ENCODE data around the gene CRNN. TPM values are rescaled to one million over a fixed set of nuclear protein-coding genes. Genes with fewer than 3 reads are reported as not detected.
A peak's percentile ranks its signal among the peaks of the same experiment; 100 is the strongest.

The CRNN gene
- total and polyA plus RNA-seq, 2 experiments from 2014 or later: not detected

- H3K4me2 ChIP-seq: no peak overlapping the region
- H3K36me3 ChIP-seq (ENCODE audit: insufficient read depth): no peaks in the 10 kb centered on the region
- Mint-ChIP-seq H3K27me3 (ENCODE audit: insufficient read depth, low read depth, poor library complexity) (peaks cover 4% of the 10 kb centered on the region), H3K36me3 (ENCODE audit: low read depth) (no peaks in the 10 kb centered on the region), H3K27ac (no peak overlapping the region), H3K4me1 (no peaks in the 10 kb centered on the region), H3K9me3 (no peaks in the 10 kb centered on the region), H3K4me3 (no peak overlapping the region)
- H4K20me1 ChIP-seq (replicated peaks; ENCODE audit: insufficient read depth): no peaks in the 10 kb centered on the region
- no peak overlapping the region for H3K4me3 ChIP-seq
- TF ChIP-seq CTCF (conservative IDR thresholded peaks at IDR 0.05; ENCODE audit: low read depth in 2 of 2) (peak; percentile 85 to 94), EZH2 (IDR thresholded peaks at IDR 0.05; ENCODE audit: low read depth, unreplicated experiment) (no peak), CREB1 (CRISPR knock-in tag; IDR thresholded peaks at IDR 0.05; ENCODE audit: low read depth) (0 out of 2 replicates have a peak, but pooled peaks have one; percentile 34)
- TF ChIP-seq, protein P1, sequence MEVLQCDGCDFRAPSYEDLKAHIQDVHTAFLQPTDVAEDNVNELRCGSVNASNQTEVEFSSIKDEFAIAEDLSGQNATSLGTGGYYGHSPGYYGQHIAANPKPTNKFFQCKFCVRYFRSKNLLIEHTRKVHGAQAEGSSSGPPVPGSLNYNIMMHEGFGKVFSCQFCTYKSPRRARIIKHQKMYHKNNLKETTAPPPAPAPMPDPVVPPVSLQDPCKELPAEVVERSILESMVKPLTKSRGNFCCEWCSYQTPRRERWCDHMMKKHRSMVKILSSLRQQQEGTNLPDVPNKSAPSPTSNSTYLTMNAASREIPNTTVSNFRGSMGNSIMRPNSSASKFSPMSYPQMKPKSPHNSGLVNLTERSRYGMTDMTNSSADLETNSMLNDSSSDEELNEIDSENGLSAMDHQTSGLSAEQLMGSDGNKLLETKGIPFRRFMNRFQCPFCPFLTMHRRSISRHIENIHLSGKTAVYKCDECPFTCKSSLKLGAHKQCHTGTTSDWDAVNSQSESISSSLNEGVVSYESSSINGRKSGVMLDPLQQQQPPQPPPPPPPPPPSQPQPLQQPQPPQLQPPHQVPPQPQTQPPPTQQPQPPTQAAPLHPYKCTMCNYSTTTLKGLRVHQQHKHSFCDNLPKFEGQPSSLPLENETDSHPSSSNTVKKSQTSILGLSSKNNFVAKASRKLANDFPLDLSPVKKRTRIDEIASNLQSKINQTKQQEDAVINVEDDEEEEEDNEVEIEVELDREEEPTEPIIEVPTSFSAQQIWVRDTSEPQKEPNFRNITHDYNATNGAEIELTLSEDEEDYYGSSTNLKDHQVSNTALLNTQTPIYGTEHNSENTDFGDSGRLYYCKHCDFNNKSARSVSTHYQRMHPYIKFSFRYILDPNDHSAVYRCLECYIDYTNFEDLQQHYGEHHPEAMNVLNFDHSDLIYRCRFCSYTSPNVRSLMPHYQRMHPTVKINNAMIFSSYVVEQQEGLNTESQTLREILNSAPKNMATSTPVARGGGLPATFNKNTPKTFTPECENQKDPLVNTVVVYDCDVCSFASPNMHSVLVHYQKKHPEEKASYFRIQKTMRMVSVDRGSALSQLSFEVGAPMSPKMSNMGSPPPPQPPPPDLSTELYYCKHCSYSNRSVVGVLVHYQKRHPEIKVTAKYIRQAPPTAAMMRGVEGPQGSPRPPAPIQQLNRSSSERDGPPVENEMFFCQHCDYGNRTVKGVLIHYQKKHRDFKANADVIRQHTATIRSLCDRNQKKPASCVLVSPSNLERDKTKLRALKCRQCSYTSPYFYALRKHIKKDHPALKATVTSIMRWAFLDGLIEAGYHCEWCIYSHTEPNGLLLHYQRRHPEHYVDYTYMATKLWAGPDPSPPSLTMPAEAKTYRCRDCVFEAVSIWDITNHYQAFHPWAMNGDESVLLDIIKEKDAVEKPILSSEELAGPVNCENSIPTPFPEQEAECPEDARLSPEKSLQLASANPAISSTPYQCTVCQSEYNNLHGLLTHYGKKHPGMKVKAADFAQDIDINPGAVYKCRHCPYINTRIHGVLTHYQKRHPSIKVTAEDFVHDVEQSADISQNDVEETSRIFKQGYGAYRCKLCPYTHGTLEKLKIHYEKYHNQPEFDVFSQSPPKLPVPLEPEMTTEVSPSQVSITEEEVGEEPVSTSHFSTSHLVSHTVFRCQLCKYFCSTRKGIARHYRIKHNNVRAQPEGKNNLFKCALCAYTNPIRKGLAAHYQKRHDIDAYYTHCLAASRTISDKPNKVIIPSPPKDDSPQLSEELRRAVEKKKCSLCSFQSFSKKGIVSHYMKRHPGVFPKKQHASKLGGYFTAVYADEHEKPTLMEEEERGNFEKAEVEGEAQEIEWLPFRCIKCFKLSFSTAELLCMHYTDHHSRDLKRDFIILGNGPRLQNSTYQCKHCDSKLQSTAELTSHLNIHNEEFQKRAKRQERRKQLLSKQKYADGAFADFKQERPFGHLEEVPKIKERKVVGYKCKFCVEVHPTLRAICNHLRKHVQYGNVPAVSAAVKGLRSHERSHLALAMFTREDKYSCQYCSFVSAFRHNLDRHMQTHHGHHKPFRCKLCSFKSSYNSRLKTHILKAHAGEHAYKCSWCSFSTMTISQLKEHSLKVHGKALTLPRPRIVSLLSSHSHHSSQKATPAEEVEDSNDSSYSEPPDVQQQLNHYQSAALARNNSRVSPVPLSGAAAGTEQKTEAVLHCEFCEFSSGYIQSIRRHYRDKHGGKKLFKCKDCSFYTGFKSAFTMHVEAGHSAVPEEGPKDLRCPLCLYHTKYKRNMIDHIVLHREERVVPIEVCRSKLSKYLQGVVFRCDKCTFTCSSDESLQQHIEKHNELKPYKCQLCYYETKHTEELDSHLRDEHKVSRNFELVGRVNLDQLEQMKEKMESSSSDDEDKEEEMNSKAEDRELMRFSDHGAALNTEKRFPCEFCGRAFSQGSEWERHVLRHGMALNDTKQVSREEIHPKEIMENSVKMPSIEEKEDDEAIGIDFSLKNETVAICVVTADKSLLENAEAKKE (CRISPR knock-in tag; IDR thresholded peaks at IDR 0.05): 0 out of 2 replicates have a peak, but pooled peaks have one; percentile 16
- H3K79me2 ChIP-seq (replicated peaks; ENCODE audit: insufficient read depth): no peaks in the 10 kb centered on the region
- H2AFZ ChIP-seq: peak overlapping the region; percentile 99
- DNase-seq (ENCODE audit: low spot score): peak; percentile 93
- H3F3A ChIP-seq (replicated peaks; ENCODE audit: low read depth): no peaks in the 10 kb centered on the region
- peaks cover 3% of the 10 kb centered on the region; the same call in 1 of the 2 replicates for H3K4me1 ChIP-seq (ENCODE audit: insufficient read depth)
- H3K9me2 ChIP-seq (ENCODE audit: insufficient read depth): no peaks in the 10 kb centered on the region
- H3K27me3 ChIP-seq (ENCODE audit: insufficient read depth): no peaks in the 10 kb centered on the region
- ATAC-seq: peak; percentile 98
- H3K27ac ChIP-seq (ENCODE audit: low read depth): no peak overlapping the region
These were observed 26.8 kb upstream of the CRNN start for GRCh38 chr1:152440635-152441471.
